GM18520 (cell line): ENCODE data around the gene VWA3B.

ENCODE experiments used
- ATAC-seq: cut with Tn5 transposase; IDR thresholded peaks from one replicate; pipeline ENCODE4 v1.9.1; 2021; ENCODE audit not compliant: unreplicated experiment

VWA3B gene

GRCh38 chr2:98324181-98324580, 237.2 kb downstream of the VWA3B start:
- no peak for ATAC-seq

GRCh38 chr2:98327776-98328175, 240.8 kb downstream of the VWA3B start:
- ATAC-seq = no peak

- ATAC-seq = no peak
Observed at GRCh38 chr2:98329549-98329948, 242.6 kb downstream of the VWA3B start.

DNA sequence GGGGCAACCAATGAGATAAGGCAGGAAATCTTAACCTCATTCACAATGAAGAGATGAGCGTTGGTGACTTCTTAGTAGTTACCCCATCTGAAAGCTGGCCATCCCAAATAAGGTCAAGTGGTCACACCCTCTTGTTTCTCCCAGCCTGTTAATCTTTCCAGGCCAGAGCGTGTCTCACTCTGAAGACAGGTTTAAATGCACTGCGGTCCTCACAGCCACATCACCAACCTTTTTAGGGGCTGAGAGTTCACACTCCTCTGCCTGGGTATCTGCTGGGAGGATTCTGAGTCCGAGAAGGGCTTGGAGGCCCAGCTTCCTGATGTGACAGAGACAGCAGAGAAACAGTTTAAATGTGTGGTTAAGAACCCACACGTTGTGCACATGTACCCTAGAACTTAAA, 246.0 kb downstream of the VWA3B start:
- no peak for ATAC-seq

DNA sequence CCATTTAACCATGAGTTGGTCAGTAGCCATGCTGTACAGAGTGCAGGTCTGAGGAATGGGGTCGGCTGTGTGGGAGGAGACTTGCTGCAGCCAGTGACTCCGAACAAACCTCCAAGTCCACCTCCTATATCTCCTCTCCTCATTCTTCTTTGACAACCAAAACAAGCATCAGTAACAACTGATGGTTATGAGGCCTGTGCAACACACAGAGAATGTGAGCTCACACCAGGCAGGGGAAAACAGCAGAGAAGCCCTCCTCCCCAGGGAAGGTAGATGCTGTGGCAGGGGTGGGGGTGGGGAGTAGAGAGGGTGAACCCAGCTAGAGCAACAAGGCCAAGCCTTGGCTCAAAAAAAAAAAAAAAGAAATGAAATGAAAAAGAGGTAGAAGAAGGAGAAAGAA, 247.0 kb downstream of the VWA3B start:
- no peak for ATAC-seq

DNA sequence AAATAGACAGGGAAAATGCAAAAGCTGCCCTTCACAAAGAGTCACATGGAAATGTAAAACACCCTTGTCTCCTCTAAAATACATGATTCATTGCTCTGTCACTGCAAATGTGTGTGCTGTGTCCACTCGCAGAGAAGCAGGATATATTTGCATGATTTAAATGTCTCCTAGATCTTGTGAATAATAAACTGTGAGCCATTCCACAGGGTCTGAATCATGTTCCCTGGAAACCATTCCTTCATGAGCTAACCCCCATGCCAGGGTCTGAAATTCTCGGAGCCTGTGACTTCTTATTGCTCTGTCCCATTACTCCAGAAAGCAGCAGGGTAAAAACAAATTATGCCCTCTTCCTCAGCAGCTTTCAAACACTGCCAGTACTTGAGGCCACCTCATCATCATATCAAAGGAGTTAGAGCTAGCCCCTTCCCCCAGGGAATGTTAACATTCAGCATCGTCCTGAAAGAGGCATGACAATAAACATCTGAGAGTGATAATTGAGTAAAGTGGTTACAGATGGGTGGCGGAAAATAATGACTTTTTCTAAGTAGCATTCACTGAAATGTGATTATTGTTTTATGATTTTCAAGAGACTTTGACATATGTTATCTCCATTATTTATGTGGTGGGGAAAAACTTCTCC, 247.6 kb downstream of the VWA3B start:
- ATAC-seq = no peak

DNA sequence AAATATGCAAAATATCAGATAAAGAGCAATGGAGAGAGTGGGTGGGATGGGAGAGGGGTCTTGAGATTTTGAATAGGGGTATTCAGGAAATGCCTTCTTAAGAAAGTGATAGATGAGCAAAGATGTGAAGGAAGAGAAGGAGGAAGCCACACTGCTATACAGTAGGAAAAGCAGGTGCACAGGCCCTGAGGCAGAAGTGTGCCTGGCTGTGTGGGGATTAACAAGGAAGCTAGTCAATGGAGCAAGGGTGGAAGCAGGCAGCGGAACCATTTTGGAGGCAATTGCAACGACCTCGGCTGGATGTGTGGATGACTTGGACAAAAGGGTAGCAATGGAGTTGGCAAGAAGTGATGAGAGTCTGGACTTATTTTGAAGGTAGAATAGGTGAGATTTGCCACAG, 248.3 kb downstream of the VWA3B start:
- ATAC-seq = no peak

DNA sequence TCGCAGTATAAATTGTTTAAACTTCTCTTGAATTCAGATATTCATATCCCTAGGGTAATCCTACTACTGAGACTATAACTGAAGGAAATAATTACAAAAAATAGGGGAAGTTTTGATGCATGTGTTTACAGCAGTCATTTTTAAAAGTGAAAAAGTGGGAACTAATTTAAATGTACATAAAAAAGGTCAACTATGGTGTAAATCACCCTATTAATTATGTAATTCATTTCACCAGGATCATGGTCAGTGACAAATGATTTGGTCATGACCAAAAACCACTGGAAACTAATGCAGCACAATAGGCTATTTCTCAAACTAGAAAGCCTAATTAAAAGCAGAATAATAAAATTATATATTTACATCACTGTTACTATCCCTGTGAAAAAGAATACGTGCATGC, 254.3 kb downstream of the VWA3B start:
- no peak for ATAC-seq

GRCh38 chr2:98343285-98343684, 256.3 kb downstream of the VWA3B start:
- no peak for ATAC-seq

GRCh38 chr2:98346311-98347236, 259.6 kb downstream of the VWA3B start, which contains the start of gene CNGA3:
Gene CNGA3, plus strand, starts transcription at chr2:98346456. Its CDS starts 23,520 bp downstream, at chr2:98369976.
- no peak for ATAC-seq

DNA sequence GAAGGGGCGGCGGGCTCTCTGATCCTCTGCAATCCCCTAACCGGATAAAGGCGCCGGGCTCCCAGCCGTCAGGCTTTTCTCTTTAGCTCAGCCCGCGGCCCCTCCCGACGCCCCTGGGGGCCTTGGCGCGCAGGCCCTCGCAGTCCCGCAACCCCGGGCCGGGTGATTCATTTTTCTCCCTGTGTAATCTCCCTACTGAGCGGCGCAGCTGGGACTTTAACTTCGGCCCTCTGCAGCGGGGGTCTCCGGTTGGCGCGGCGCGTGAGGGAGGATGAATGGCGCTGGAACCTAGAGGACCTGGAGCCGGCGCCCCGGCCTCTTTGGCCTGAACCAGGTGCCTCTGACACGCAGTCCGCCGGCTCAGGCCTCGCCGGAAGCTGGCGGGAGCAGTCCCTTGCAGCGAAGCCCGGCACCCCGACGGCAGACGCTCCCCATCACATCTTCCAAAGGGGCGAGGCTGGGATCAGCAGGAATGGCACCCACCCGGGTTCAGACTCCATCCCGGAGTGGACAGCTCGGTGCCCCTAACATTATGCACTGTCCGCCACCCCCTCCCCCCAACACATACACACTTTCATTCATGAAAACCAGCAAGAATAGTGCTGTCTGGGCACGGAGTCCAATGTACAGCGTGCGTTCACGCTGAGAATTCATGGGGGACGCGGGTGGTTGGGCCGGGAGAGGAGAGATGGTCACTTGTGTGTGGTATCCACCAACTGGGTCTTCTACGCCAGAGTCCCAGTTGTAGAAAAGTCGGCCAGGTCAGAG, 260.5 kb downstream of the VWA3B start:
- no peak for ATAC-seq

DNA sequence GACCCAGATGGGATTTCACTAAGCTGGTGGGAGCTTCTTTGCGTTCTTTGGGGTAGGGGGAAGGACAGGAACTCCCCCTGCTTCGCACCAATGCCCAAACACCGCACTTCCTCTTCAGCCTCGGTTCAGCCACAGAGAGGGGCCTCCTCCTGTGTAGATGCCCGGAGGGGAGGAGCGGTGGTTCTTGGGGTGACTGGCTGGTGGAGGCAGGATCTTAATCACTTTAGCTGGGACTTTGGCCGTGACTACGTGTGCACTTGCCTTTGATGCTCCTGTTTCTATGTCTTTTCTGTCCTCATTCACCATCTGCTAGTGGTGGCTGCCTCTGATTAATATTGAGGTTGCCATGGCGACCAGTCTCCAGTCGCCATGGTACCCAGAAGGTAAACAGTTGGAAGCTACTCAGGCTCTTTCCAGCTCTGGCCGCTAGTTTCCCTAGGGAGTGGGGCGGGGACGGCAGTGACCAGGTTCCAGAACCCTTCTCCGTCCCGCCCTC, 261.1 kb downstream of the VWA3B start:
- no peak for ATAC-seq

GRCh38 chr2:98350411-98350810, 263.4 kb downstream of the VWA3B start:
- no peak for ATAC-seq

DNA sequence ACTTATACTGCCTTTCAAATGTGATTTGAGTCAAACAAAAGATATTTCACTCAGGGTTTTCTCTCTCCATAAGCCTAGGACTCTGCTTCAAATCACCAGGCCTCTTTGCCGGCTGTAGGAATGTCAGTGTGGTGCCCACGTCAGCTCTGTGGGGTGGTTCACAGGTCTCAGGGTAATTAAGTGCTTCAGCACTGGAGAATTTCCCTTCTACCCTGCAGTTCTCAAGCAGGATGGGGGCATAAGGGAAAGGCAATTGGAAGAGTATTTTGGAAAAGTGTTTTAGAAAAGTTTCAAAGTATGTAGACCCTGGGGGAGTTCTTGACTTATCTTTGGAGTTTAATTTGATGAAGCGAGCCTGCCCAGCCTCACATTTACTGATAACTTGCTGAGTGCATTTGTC, 268.9 kb downstream of the VWA3B start:
- no peak for ATAC-seq

GRCh38 chr2:98356729-98357128, 269.8 kb downstream of the VWA3B start:
- ATAC-seq = no peak

- no peak for ATAC-seq
Observed at GRCh38 chr2:98357849-98358248, 270.9 kb downstream of the VWA3B start.

DNA sequence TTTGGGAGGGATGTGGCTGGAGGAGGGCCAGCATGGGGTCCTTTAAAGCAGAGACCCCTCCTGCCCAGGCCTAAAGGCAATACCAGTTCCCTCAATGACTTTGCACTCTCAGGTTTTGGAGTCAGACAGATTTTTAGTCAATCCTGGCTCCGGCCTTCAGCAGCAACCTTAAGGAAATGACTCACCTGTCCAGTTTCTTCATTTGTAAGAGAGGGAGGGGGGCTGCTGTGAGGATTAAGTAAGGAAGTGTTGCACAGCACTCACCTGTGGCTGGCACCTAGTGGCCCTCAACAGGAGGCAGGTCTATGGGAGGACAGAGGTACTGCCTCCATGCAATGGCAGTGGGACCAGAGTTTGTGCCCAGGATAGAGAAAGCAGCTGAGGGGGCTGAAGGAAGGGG, 273.0 kb downstream of the VWA3B start:
- no peak for ATAC-seq
